GM23248 (cell line): ENCODE results near the gene ZMAT3. TPM values are rescaled to one million over a fixed set of nuclear protein-coding genes. Genes with fewer than 3 reads are reported as not detected.
"Not testable (repeated sequence)": the region's sequence is repeated elsewhere in the genome, so short reads cannot be mapped to it uniquely, and the experiment has no call there.

Experiments used
- DNase-seq: peaks from one replicate; pipeline ENCODE4 v3.0.0-alpha.2; 2015
- H2AFZ ChIP-seq: fragments of 200-600 bp; sonication (generic); 2 replicates; pipeline ENCODE4 v1.6.1; 2016; ENCODE audit warnings: antibody characterized with exemption
- H3F3A ChIP-seq: fragments of 200-600 bp; sonication (generic); 2 replicates; pipeline ENCODE4 v1.6.1; 2016; ENCODE audit warnings: mild to moderate bottlenecking, antibody characterized with exemption, mixed run types; ENCODE audit not compliant: insufficient read depth
- H3K27ac ChIP-seq: fragments of 200-600 bp; sonication (generic); 2 replicates; pipeline ENCODE4 v1.5.1; 2016; ENCODE audit warnings: mild to moderate bottlenecking
- H3K27me3 ChIP-seq: fragments of 200-600 bp; sonication (generic); replicated peaks from 2 replicates; pipeline ENCODE4 v1.6.1; 2016; ENCODE audit warnings: mild to moderate bottlenecking; ENCODE audit not compliant: insufficient read depth
- H3K36me3 ChIP-seq: fragments of 200-600 bp; sonication (generic); 2 replicates; pipeline ENCODE4 v1.6.1; 2016; ENCODE audit warnings: low read depth, mild to moderate bottlenecking
- H3K4me1 ChIP-seq: fragments of 200-600 bp; sonication (generic); 2 replicates; pipeline ENCODE4 v1.6.1; 2016; ENCODE audit warnings: mild to moderate bottlenecking; ENCODE audit not compliant: insufficient read depth
- H3K4me2 ChIP-seq: fragments of 200-600 bp; sonication (generic); one replicate; pipeline ENCODE4 v1.6.1; 2016; ENCODE audit warnings: mild to moderate bottlenecking; ENCODE audit not compliant: unreplicated experiment
- H3K4me3 ChIP-seq: fragments of 200-600 bp; sonication (generic); 2 replicates; pipeline ENCODE4 v1.5.1; 2016; ENCODE audit warnings: mild to moderate bottlenecking
- H3K79me2 ChIP-seq: fragments of 200-600 bp; sonication (generic); 2 replicates; pipeline ENCODE4 v1.6.1; 2016; ENCODE audit warnings: mild to moderate bottlenecking; ENCODE audit not compliant: insufficient read depth
- H3K9ac ChIP-seq: fragments of 200-600 bp; sonication (generic); 2 replicates; pipeline ENCODE4 v1.6.1; 2016; ENCODE audit warnings: mild to moderate bottlenecking
- H3K9me2 ChIP-seq: fragments of 200-600 bp; sonication (generic); 2 replicates; pipeline ENCODE4 v1.6.1; 2016; ENCODE audit warnings: mixed run types, mild to moderate bottlenecking, moderate library complexity; ENCODE audit not compliant: insufficient read depth
- H3K9me3 ChIP-seq: fragments of 200-600 bp; sonication (generic); one replicate; pipeline ENCODE4 v1.6.1; 2017; ENCODE audit warnings: low read depth
- H4K20me1 ChIP-seq: fragments of 200-600 bp; sonication (generic); 2 replicates; pipeline ENCODE4 v1.6.0; 2016; ENCODE audit not compliant: insufficient read depth
- EZH2 ChIP-seq: fragments of 200-600 bp; sonication (generic); IDR thresholded peaks from 2 replicates; pipeline ENCODE4 v1.6.1; 2018; ENCODE audit warnings: antibody characterized with exemption, mild to moderate bottlenecking; ENCODE audit not compliant: insufficient read depth, poor library complexity, severe bottlenecking
- EZH2phosphoT487 ChIP-seq: fragments of 200-600 bp; sonication (generic); IDR thresholded peaks from 2 replicates; pipeline ENCODE4 v1.6.1; 2018; ENCODE audit warnings: antibody characterized with exemption, moderate library complexity, mild to moderate bottlenecking, low read depth; ENCODE audit not compliant: insufficient read depth
- WGBS, 2 experiments: methylation state at CpG; one replicate each; pipeline ENCODE4 v1.1.6; 2015 to 2017; ENCODE audit warnings: low lambda C conversion rate in 2 of 2, low coverage in 1 of 2; ENCODE audit errors: missing lambda C conversion rate in 2 of 2; 5-methylcytosine and 5-hydroxymethylcytosine counted together
- in situ Hi-C: fragments of 300-500 bp; cut with MboI; formaldehyde crosslinking; loops from 2 replicates; pipeline ENCODE4 v1.15.0; 2020
- polyA plus RNA-seq: library from polyadenylated mRNA; unstranded; fragments of >200 nt; fragmentation: Nextera tagmentation; extraction: Ambion mirVana; gene quantifications from 2 replicates; pipeline ENCODE4 v1.2.1, GENCODE V29; 2016
- total RNA-seq: library from RNA; depleted of rRNA; stranded (reverse); fragments of >200 nt; shearing (Covaris generic); gene quantifications from 2 replicates; pipeline ENCODE4 v1.2.3, GENCODE V29; 2014

The ZMAT3 gene
- total and polyA plus RNA-seq, 2 experiments from 2014 or later, result 23.6 to 40.1 TPM

DNA sequence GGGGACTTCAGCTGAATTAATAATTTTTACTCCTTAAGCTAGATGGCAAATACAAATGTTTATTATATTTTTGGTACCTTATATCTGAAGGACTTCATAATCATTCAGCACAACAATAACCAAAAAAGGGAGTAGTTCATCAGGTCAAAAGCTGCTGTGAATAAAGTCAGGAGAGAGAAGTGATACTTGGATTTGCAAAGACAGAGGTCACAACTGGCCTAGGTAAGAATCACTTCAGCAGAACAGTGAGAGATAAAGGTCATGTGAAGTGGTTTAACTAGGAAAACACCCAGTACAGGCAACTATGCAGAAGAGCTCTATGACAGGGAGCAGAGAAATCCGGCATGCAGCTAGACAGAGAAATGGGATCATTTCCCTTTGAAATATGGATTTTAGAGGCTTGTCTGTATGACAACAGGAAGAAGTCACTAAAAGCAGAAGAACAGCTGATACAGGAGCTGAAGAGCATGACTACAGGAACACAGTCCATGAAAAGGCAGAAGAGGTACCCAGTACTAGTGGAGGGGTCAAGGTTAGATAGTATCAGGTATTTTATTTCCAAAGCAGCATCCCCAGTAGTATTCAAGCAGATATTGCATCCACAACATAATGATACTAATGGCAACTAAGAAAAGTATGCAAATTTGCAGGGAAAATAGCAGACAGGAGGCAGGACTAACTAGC is 25.7 kb downstream of the ZMAT3 start:
- WGBS, 2 experiments, result 93 to 100% methylated on average over 1 of the region's 1 CpG
- Histone ChIP-seq H3K36me3 (no peaks in the 10 kb centered on the region), H3K4me2 (no peak overlapping the region), H3K9me3 (no peaks in the 10 kb centered on the region), H3K9ac (no peak overlapping the region), H3K27me3 (no peaks in the 10 kb centered on the region), H3K27ac (no peak overlapping the region), H3K4me1 (peaks cover 11% of the 10 kb centered on the region; the same call in 1 of the 2 replicates), H3K4me3 (no peak overlapping the region), H4K20me1 (peaks cover 6% of the 10 kb centered on the region), H2AFZ (no peak overlapping the region), H3K9me2 (no peaks in the 10 kb centered on the region), H3K79me2 (peaks cover 99% of the 10 kb centered on the region), H3F3A (peaks cover 8% of the 10 kb centered on the region; the same call in 1 of the 2 replicates)
- in situ Hi-C loops, result loop anchor here (25.0 kb wide), 1 partner anchor 516 kb away; the partner anchor contains the start of gene ACTL6A
- DNase-seq, result no peak
- no peak for TF ChIP-seq EZH2
- no peak for TF ChIP-seq EZH2phosphoT487

DNA sequence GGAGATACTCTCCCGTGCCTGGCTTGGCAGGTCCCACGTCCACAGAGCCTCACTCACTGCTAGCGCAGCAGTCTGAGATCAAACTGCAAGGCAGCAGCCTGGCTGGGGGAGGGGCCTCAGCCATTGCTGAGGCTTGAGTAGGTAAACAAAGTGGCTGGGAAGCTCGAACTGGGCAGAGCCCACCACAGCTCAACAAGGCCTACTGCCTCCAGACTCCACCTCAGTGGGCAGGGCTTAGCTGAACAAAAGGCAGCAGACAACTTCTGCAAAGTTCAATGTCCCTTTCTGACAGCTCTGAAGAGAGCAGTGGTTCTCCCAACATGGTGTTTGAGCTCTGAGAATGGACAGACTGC is 32.7 kb downstream of the ZMAT3 start:
- not testable (repeated sequence) for H3K9me3 ChIP-seq, H3K36me3 ChIP-seq, H3K27ac ChIP-seq, H3K9ac ChIP-seq, H2AFZ ChIP-seq, H3K4me2 ChIP-seq, H3K27me3 ChIP-seq, H3K4me3 ChIP-seq, H4K20me1 ChIP-seq, DNase-seq, H3K9me2 ChIP-seq
- Histone ChIP-seq H3K79me2 (peaks cover 93% of the 10 kb centered on the region), H3K4me1 (peaks cover 47% of the 10 kb centered on the region), H3F3A (peaks cover 34% of the 10 kb centered on the region)
- in situ Hi-C loops, result loop anchor here (25.0 kb wide), 1 partner anchor 523 kb away; the partner anchor contains the start of gene ACTL6A
- 76 to 87% methylated on average over 4 of the region's 4 CpGs for WGBS, 2 experiments

DNA sequence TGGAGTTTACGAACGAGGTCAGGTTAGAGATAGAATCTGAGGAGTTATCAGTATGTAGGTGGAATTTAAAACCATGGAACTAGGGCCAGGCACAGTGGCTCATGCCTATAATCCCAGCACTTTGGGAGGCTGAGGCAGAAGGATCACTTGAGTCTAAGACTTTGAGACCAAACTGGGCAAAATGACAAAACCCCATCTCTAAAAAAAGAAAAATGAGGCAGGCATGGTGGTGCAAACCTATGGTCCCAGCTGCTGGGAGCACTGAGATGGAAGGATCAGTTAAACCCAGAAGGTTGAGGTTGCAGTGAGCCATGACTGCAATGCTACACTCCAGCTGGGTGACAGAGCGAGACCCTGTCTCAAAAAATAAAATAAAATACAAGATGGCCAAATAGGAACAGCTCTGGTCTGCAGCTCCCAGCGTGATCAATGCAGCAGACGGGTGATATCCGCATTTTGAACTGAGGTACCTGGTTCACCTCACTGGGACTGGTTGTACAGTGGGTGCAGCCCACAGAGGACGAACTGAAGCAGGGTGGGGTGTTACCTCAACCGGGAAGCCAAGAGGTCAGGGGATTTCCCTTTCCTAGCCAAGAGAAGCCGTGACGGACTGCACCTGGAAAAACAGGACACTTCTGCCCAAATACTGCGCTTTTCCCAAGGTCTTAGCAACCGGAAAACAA is 33.3 kb downstream of the ZMAT3 start:
- Histone ChIP-seq H2AFZ (peak overlapping the region; percentile 76; the same call in 1 of the 2 replicates), H3K9ac (peak overlapping the region; percentile 69), H3K4me1 (peaks cover 52% of the 10 kb centered on the region), H3K27ac (peak overlapping the region; percentile 87), H3K4me3 (peak overlapping the region; percentile 58), H3K36me3 (no peaks in the 10 kb centered on the region; the same call in 1 of the 2 replicates), H3K4me2 (peak overlapping the region; percentile 97), H3K9me2 (no peaks in the 10 kb centered on the region), H3F3A (peaks cover 37% of the 10 kb centered on the region), H4K20me1 (no peaks in the 10 kb centered on the region), H3K27me3 (no peaks in the 10 kb centered on the region), H3K9me3 (no peaks in the 10 kb centered on the region), H3K79me2 (peaks cover 93% of the 10 kb centered on the region)
- TF ChIP-seq EZH2 (no peak), EZH2phosphoT487 (no peak)
- in situ Hi-C loops, result loop anchor here (25.0 kb wide), 1 partner anchor 524 kb away; the partner anchor contains the start of gene ACTL6A
- no peak for DNase-seq
- 90 to 93% methylated on average over 12 of the region's 12 CpGs for WGBS, 2 experiments

DNA sequence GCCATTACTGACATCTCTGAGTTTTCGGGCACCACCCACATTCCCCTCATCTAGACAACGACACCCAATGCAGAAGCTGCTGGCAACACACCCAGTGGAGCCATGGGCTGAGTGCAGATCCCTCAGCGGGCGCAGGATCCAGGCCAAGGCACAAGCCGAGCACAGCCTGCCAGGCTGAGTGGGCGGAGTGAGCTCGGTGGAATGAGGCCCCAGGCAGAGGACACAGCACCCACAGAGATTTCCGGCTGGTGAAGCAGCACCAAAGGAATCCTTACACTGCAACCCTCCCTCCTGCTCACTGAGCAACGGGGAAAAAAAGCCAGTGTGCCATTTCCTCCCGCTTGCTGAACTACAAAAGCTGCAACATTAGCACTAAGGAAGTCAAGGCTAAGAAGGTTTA is 34.3 kb downstream of the ZMAT3 start:
- Histone ChIP-seq H3K4me2 (peak overlapping the region; percentile 97), H3F3A (peaks cover 37% of the 10 kb centered on the region), H3K4me3 (peak overlapping the region; percentile 58), H3K9me3 (no peaks in the 10 kb centered on the region), H3K27ac (peak overlapping the region; percentile 87), H3K9me2 (no peaks in the 10 kb centered on the region), H4K20me1 (no peaks in the 10 kb centered on the region), H3K79me2 (peaks cover 89% of the 10 kb centered on the region), H2AFZ (peak overlapping the region; percentile 76), H3K36me3 (no peaks in the 10 kb centered on the region; the same call in 1 of the 2 replicates), H3K4me1 (peaks cover 53% of the 10 kb centered on the region), H3K27me3 (no peaks in the 10 kb centered on the region), H3K9ac (peak overlapping the region; percentile 69)
- TF ChIP-seq EZH2 (no peak), EZH2phosphoT487 (no peak)
- DNase-seq, result peak; percentile 99
- in situ Hi-C loops, result loop anchor here (25.0 kb wide), 1 partner anchor 525 kb away; the partner anchor contains the start of gene ACTL6A
- 1 to 8% methylated on average over 10 of the region's 10 CpGs for WGBS, 2 experiments
